Measurements from ENCODE around the gene VSX1.

DNA sequence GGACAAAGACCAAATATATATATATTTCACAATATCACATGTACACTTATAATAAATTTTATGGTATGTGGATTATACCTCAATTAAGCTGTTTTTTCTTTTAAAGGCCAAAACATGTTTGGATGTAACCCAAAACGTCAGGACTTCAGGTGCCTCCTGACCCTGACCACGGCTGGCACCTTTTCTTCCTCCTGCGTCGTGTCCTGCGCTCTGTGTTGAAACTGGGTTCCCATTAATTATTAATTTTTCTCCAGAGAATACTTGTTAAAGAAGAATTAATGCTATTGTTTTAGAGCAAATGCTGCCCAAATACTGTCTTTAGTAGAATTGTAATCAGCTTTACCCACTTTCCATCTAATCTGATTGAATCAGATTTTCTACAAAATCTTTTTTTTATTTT is 46.7 kb upstream of the VSX1 start:
- TF ChIP-seq, protein P1, sequence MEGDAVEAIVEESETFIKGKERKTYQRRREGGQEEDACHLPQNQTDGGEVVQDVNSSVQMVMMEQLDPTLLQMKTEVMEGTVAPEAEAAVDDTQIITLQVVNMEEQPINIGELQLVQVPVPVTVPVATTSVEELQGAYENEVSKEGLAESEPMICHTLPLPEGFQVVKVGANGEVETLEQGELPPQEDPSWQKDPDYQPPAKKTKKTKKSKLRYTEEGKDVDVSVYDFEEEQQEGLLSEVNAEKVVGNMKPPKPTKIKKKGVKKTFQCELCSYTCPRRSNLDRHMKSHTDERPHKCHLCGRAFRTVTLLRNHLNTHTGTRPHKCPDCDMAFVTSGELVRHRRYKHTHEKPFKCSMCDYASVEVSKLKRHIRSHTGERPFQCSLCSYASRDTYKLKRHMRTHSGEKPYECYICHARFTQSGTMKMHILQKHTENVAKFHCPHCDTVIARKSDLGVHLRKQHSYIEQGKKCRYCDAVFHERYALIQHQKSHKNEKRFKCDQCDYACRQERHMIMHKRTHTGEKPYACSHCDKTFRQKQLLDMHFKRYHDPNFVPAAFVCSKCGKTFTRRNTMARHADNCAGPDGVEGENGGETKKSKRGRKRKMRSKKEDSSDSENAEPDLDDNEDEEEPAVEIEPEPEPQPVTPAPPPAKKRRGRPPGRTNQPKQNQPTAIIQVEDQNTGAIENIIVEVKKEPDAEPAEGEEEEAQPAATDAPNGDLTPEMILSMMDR (IDR thresholded peaks at IDR 0.05; ENCODE audit: poor library complexity) = no peak
- TF ChIP-seq EZH2 (IDR thresholded peaks at IDR 0.05; ENCODE audit: borderline replicate concordance) (no peak), EZH2phosphoT487 (IDR thresholded peaks at IDR 0.05; ENCODE audit: low read depth, severe bottlenecking, unreplicated experiment) (no peak)
